Measurements from ENCODE around the gene C5orf63. TPM values are rescaled to one million over a fixed set of nuclear protein-coding genes. Genes with fewer than 3 reads are reported as not detected.
"Not testable (repeated sequence)": the region's sequence is repeated elsewhere in the genome, so short reads cannot be mapped to it uniquely, and the experiment has no call there.

Gene C5orf63
- total RNA-seq, 1 donor from 2014 or later, result 10.1 TPM

- no peak for ATAC-seq
- H3K9me3 ChIP-seq, result no peaks in the 10 kb centered on the region
Measured at GRCh38 chr5:127055880-127056653, 17.2 kb downstream of the C5orf63 start.

GRCh38 chr5:127053551-127053950 is 19.8 kb downstream of the C5orf63 start:
- DNase-seq; H3K9me3 ChIP-seq; H3K4me3 ChIP-seq; H3K36me3 ChIP-seq; ATAC-seq; H3K27me3 ChIP-seq; intact Hi-C loops (cut with DNase I); H3K27ac ChIP-seq; H3K4me1 ChIP-seq: not testable (repeated sequence)

More at GRCh38 chr5:127055880-127056653, 17.2 kb downstream of the C5orf63 start:
- Histone ChIP-seq H3K27ac (no peak overlapping the region), H3K27me3 (no peaks in the 10 kb centered on the region), H3K36me3 (peaks cover 9% of the 10 kb centered on the region), H3K4me3 (no peak overlapping the region), H3K4me1 (no peaks in the 10 kb centered on the region)
- TF ChIP-seq CTCF (IDR thresholded peaks at IDR 0.05), result no peak
- intact Hi-C loops (cut with DNase I), result no loop called here
- no peak for DNase-seq

GRCh38 chr5:127053049-127053448 is 20.3 kb downstream of the C5orf63 start:
- Histone ChIP-seq H3K27ac (no peak overlapping the region), H3K4me3 (no peak overlapping the region), H3K36me3 (peaks cover 9% of the 10 kb centered on the region), H3K27me3 (no peaks in the 10 kb centered on the region), H3K9me3 (no peaks in the 10 kb centered on the region), H3K4me1 (no peaks in the 10 kb centered on the region)
- DNase-seq (no peak), ATAC-seq (no peak)
- no peak for TF ChIP-seq CTCF (IDR thresholded peaks at IDR 0.05)
- intact Hi-C loops (cut with DNase I), result no loop called here

- peaks cover 9% of the 10 kb centered on the region for H3K36me3 ChIP-seq
- ATAC-seq (no peak), DNase-seq (no peak)
- H3K27me3 ChIP-seq, result no peaks in the 10 kb centered on the region
- intact Hi-C loops (cut with DNase I), result no loop called here
- no peak overlapping the region for H3K4me3 ChIP-seq
- no peaks in the 10 kb centered on the region for H3K4me1 ChIP-seq
- H3K9me3 ChIP-seq, result no peaks in the 10 kb centered on the region
- no peak for TF ChIP-seq CTCF (IDR thresholded peaks at IDR 0.05)
- no peak overlapping the region for H3K27ac ChIP-seq
Measured at GRCh38 chr5:127051591-127051990, 21.7 kb downstream of the C5orf63 start.

- Histone ChIP-seq H3K4me1 (no peaks in the 10 kb centered on the region), H3K27ac (no peak overlapping the region), H3K36me3 (peaks cover 4% of the 10 kb centered on the region), H3K27me3 (no peaks in the 10 kb centered on the region), H3K9me3 (no peaks in the 10 kb centered on the region), H3K4me3 (no peak overlapping the region)
- ATAC-seq (no peak), DNase-seq (no peak)
- intact Hi-C loops (cut with DNase I), result no loop called here
- no peak for TF ChIP-seq CTCF (IDR thresholded peaks at IDR 0.05)
Measured at GRCh38 chr5:127046343-127047072, 26.8 kb downstream of the C5orf63 start.

GRCh38 chr5:127042593-127042992 is 30.7 kb downstream of the C5orf63 start:
- Histone ChIP-seq H3K27ac (no peak overlapping the region), H3K4me1 (no peaks in the 10 kb centered on the region), H3K9me3 (no peaks in the 10 kb centered on the region), H3K36me3 (no peaks in the 10 kb centered on the region), H3K4me3 (no peak overlapping the region), H3K27me3 (no peaks in the 10 kb centered on the region)
- DNase-seq, result no peak
- intact Hi-C loops (cut with DNase I), result no loop called here
- TF ChIP-seq CTCF (IDR thresholded peaks at IDR 0.05), result peak; percentile 12
- no peak for ATAC-seq
